Measurements from ENCODE around the gene EXOSC9.

The EXOSC9 gene

GRCh38 chr4:121824171-121824527, 23.0 kb downstream of the EXOSC9 start:
- no peak for FAIRE-seq

GRCh38 chr4:121824950-121825349, 23.8 kb downstream of the EXOSC9 start:
- FAIRE-seq: no peak

GRCh38 chr4:121827853-121828252, 26.7 kb downstream of the EXOSC9 start:
- FAIRE-seq: no peak

- FAIRE-seq: no peak
Measured at GRCh38 chr4:121829511-121829910, 28.4 kb downstream of the EXOSC9 start.

GRCh38 chr4:121838136-121838535, 37.0 kb downstream of the EXOSC9 start:
- FAIRE-seq: peak; percentile 51

GRCh38 chr4:121842862-121843261, 41.7 kb downstream of the EXOSC9 start:
- no peak for FAIRE-seq

GRCh38 chr4:121846662-121847061, 45.5 kb downstream of the EXOSC9 start:
- no peak for FAIRE-seq

GRCh38 chr4:121851354-121851753, 50.2 kb downstream of the EXOSC9 start:
- FAIRE-seq: no peak

GRCh38 chr4:121860121-121860520, 59.0 kb downstream of the EXOSC9 start:
- FAIRE-seq: no peak

- FAIRE-seq: no peak
Measured at GRCh38 chr4:121861426-121861825, 60.3 kb downstream of the EXOSC9 start.

- no peak for FAIRE-seq
Measured at GRCh38 chr4:121863799-121864198, 62.7 kb downstream of the EXOSC9 start.
